GM12878 (cell line): ENCODE measurements around the gene CLDN6. TPM values are rescaled to one million over a fixed set of nuclear protein-coding genes. Genes with fewer than 3 reads are reported as not detected.

Experiments used
- ATAC-seq: fragments of 200-7000 bp; cut with Tn5 transposase; 3 replicates; pipeline ENCODE4 v1.9.1; 2020; ENCODE audit warnings: mild to moderate bottlenecking, moderate library complexity
- BruUV-seq: library from RNA; stranded (reverse); fragments of 400-500 nt; replicated peaks from 2 replicates; lab custom pipeline; 2021; lab: Mats Ljungman, UMichigan
- CTCF ChIA-PET: fragments of 300-600 bp; sonication (Branson Sonifier 250); formaldehyde crosslinking; extraction: SDS; loops from one replicate; lab custom pipeline; 2021; ENCODE audit warnings: inconsistent platforms; lab: Yijun Ruan, JAX
- POLR2A ChIA-PET: fragments of 350-600 bp; formaldehyde crosslinking; extraction: SDS; loops from one replicate; lab custom pipeline; 2021; ENCODE audit warnings: inconsistent platforms; lab: Charles Lee
- RAD21 ChIA-PET: fragments of 300-600 bp; sonication (Branson Sonifier 250); formaldehyde crosslinking; loops from one replicate; lab custom pipeline; 2023; ENCODE audit warnings: antibody characterized with exemption; ENCODE audit not compliant: unreplicated experiment; lab: Charles Lee
- SMC1A ChIA-PET: fragments of 300-600 bp; sonication (Branson Sonifier 250); formaldehyde crosslinking; loops from one replicate; lab custom pipeline; 2023; ENCODE audit not compliant: unreplicated experiment, uncharacterized antibody; lab: Charles Lee
- DNase-seq: peaks from one replicate; pipeline ENCODE4 v3.0.0-alpha.2; 2011; ENCODE audit warnings: low read depth, low spot score
- FAIRE-seq: peaks from 3 replicates; lab custom pipeline; 2011; peaks lifted over from hg19 to GRCh38; lab: Jason Lieb, UNC
- H2AFZ ChIP-seq: 2 replicates; pipeline ENCODE4 v1.6.0; 2011; ENCODE audit warnings: low read depth, low read length, control low read depth; ENCODE audit not compliant: control insufficient read depth
- H3K27ac ChIP-seq: 2 replicates; pipeline ENCODE4 v1.5.1; 2011; ENCODE audit warnings: control low read depth; ENCODE audit not compliant: control insufficient read depth, insufficient read depth
- H3K27me3 ChIP-seq, 2 experiments: replicated peaks in 1 of 2; 2 replicates each; pipeline versions ENCODE4 v1.6.0 to v1.6.1; 2011; ENCODE audit warnings: low read length in 1 of 2; ENCODE audit not compliant: control insufficient read depth in 2 of 2, insufficient read depth in 2 of 2
- H3K36me3 ChIP-seq, 2 experiments: 2 replicates each; pipeline ENCODE4 v1.5.1; 2011; ENCODE audit warnings: low read length in 1 of 2; ENCODE audit not compliant: control insufficient read depth in 2 of 2, insufficient read depth in 2 of 2
- H3K4me1 ChIP-seq: 2 replicates; pipeline ENCODE4 v1.6.1; 2011; ENCODE audit warnings: mild to moderate bottlenecking, low read length, moderate library complexity, mixed read lengths; ENCODE audit not compliant: control insufficient read depth, insufficient read depth
- H3K4me2 ChIP-seq: 2 replicates; pipeline ENCODE4 v1.6.0; 2011; ENCODE audit warnings: control low read depth; ENCODE audit not compliant: control insufficient read depth, insufficient read depth
- H3K4me3 ChIP-seq: fragments of 200-600 bp; sonication (generic); 2 replicates; pipeline ENCODE4 v1.5.1; 2016
- H3K79me2 ChIP-seq: 2 replicates; pipeline ENCODE4 v1.6.0; 2011; ENCODE audit warnings: low read length; ENCODE audit not compliant: control insufficient read depth, insufficient read depth
- H3K9ac ChIP-seq: 2 replicates; pipeline ENCODE4 v1.8.0; 2011; ENCODE audit warnings: low read length, control low read depth, mixed read lengths; ENCODE audit not compliant: control insufficient read depth, insufficient read depth
- H3K9me3 ChIP-seq: replicated peaks from 3 replicates; pipeline ENCODE4 v1.5.1; 2011; ENCODE audit warnings: mild to moderate bottlenecking, low read length; ENCODE audit not compliant: control insufficient read depth, insufficient read depth
- H4K20me1 ChIP-seq: 2 replicates; pipeline ENCODE4 v1.6.0; 2011; ENCODE audit not compliant: control insufficient read depth, insufficient read depth
- BRCA1 ChIP-seq: IDR thresholded peaks from 2 replicates; pipeline ENCODE4 v1.6.1; 2011; ENCODE audit warnings: low read depth, low read length, improper control_type of control experiment
- CEBPB ChIP-seq, 2 experiments: fragments of 150-350 bp in 1 of 2; IDR thresholded peaks; 2 replicates each; pipeline ENCODE4 v1.6.1; 2012 to 2014; ENCODE audit warnings: low read depth in 2 of 2, low read length in 2 of 2, borderline replicate concordance in 1 of 2, inconsistent platforms in 1 of 2
- FOS ChIP-seq: IDR thresholded peaks from 3 replicates; pipeline ENCODE4 v1.6.1; 2011; ENCODE audit warnings: borderline replicate concordance; ENCODE audit not compliant: insufficient read length; ENCODE audit errors: extremely low read depth
- IKZF2 ChIP-seq, 2 experiments: fragments of 450-650 bp; IDR thresholded peaks; 2 replicates each; pipeline ENCODE4 v1.6.1; 2017; ENCODE audit warnings: mild to moderate bottlenecking in 2 of 2, moderate library complexity in 2 of 2
- IRF3 ChIP-seq: fragments of 450-650 bp; IDR thresholded peaks from 2 replicates; pipeline ENCODE4 v1.6.1; 2014; ENCODE audit warnings: mild to moderate bottlenecking
- JUNB ChIP-seq: IDR thresholded peaks from 2 replicates; pipeline ENCODE4 v1.6.1; 2016; ENCODE audit warnings: antibody characterized with exemption, mild to moderate bottlenecking
- KAT2A ChIP-seq: conservative IDR thresholded peaks from 2 replicates; pipeline ENCODE4 v1.6.1; 2011; ENCODE audit warnings: low read depth, low read length; ENCODE audit not compliant: control insufficient read depth
- KLF5 ChIP-seq: fragments of 450-650 bp; IDR thresholded peaks from 2 replicates; pipeline ENCODE4 v1.6.1; 2014; ENCODE audit warnings: mild to moderate bottlenecking; ENCODE audit not compliant: partially characterized antibody
- MXI1 ChIP-seq: fragments of 150-350 bp; IDR thresholded peaks from 2 replicates; pipeline ENCODE4 v1.6.1; 2011; ENCODE audit warnings: low read depth, mild to moderate bottlenecking, inconsistent platforms, low read length, improper control_type of control experiment
- NFYA ChIP-seq: IDR thresholded peaks from 2 replicates; pipeline ENCODE4 v1.6.1; 2011; ENCODE audit warnings: low read depth, mild to moderate bottlenecking, low read length, improper control_type of control experiment, borderline replicate concordance
- NRF1 ChIP-seq: conservative IDR thresholded peaks from 2 replicates; pipeline ENCODE4 v1.6.1; 2011; ENCODE audit warnings: mild to moderate bottlenecking, low read depth, low read length, improper control_type of control experiment
- RELA ChIP-seq: fragments of 450-650 bp; IDR thresholded peaks from 2 replicates; pipeline ENCODE4 v1.8.0; 2014; ENCODE audit warnings: borderline replicate concordance; ENCODE audit not compliant: partially characterized antibody
- SIX5 ChIP-seq: IDR thresholded peaks from 2 replicates; pipeline ENCODE4 v1.6.1; 2011; ENCODE audit warnings: mild to moderate bottlenecking, low read depth, low read length, moderate library complexity; ENCODE audit not compliant: severe bottlenecking
- SREBF2 ChIP-seq: IDR thresholded peaks from 2 replicates; pipeline ENCODE4 v1.6.1; 2012; ENCODE audit warnings: mild to moderate bottlenecking, low read length
- STAT3 ChIP-seq: IDR thresholded peaks from 2 replicates; pipeline ENCODE4 v1.6.1; 2011; ENCODE audit warnings: low read depth, low read length, improper control_type of control experiment
- ZNF274 ChIP-seq: IDR thresholded peaks from one replicate; pipeline ENCODE4 v1.8.0; 2011; ENCODE audit not compliant: insufficient read length, insufficient read depth
- ZZZ3 ChIP-seq: IDR thresholded peaks from 2 replicates; pipeline ENCODE4 v1.6.1; 2011; ENCODE audit warnings: low read depth; ENCODE audit not compliant: control insufficient read depth, insufficient read length
- WGBS: methylation state at CpG from one replicate; pipeline ENCODE4 v1.1.6; 2016; ENCODE audit warnings: low lambda C conversion rate; ENCODE audit not compliant: insufficient replicate concordance, insufficient coverage; ENCODE audit errors: missing lambda C conversion rate; 5-methylcytosine and 5-hydroxymethylcytosine counted together
- in situ Hi-C: fragments of 300-500 bp; cut with MboI; formaldehyde crosslinking; loops from 9 replicates; pipeline ENCODE4 v1.14.3; 2018; ENCODE audit warnings: mixed read lengths
- intact Hi-C: fragments of 100-400 bp; cut with micrococcal nuclease; formaldehyde crosslinking; loops from one replicate; pipeline ENCODE4 v1.14.2; 2022; ENCODE audit not compliant: unreplicated experiment
- polyA plus RNA-seq, 11 experiments: library from polyadenylated mRNA; depleted of rRNA in 4 of 11; unstranded in 6 of 11; stranded (reverse) in 5 of 11; fragments of >200 nt; fragmentation: Nextera tagmentation in 4 of 11; fragmentation: Illumina TruSeq in 1 of 11; extraction: Ambion mirVana in 4 of 11; extraction: Trizol in 1 of 11; gene quantifications; 1 replicate in 1 of 11; 2 replicates in 10 of 11; pipeline versions ENCODE4 v1.2.1 to v1.2.3, GENCODE V29; 2011 to 2016; ENCODE audit warnings: inconsistent platforms in 2 of 11, missing spikeins in 2 of 11, low read depth in 1 of 11
- total RNA-seq, 4 experiments: library from RNA; depleted of rRNA in 3 of 4; stranded (reverse); fragments of >200 nt in 3 of 4; fragmentation: Illumina TruSeq in 1 of 4; extraction: Trizol in 1 of 4; gene quantifications; 2 replicates each; pipeline versions ENCODE4 v1.2.1 to v1.2.3, GENCODE V29; 2013 to 2021

CLDN6 gene
- total and polyA plus RNA-seq, 10 of the 15 experiments (the other 5 are each of a cell fraction or from before 2014, with no cell fraction given): 0.15 to 0.26 (median 0.23) TPM; not detected in 7

GRCh38 chr16:2982402-2982801, 35.6 kb downstream of the CLDN6 start:
- CTCF ChIA-PET: interaction anchor here (1.0 to 2.3 kb wide), 16 partner anchors 10 to 192 kb away, joined by 3 to 13 read pairs (median 5); partner anchors contain the start of genes FLYWCH2, KREMEN2 and PAQR4
- intact Hi-C loops: loop anchor here (5.0 kb wide), 2 partner anchors 55 to 75 kb away; no protein-coding TSS in a partner anchor
- no peak for ATAC-seq
- Histone ChIP-seq H3K4me2 (no peak overlapping the region), H2AFZ (no peak overlapping the region), H3K27me3 (no peaks in the 10 kb centered on the region), H3K79me2 (peaks cover 11% of the 10 kb centered on the region), H3K36me3 (peaks cover 0 to 1% of the 10 kb centered on the region in 2 experiments; a peak in 1 of 4 replicates), H3K9ac (no peak overlapping the region), H3K4me1 (peaks cover 7% of the 10 kb centered on the region), H3K27ac (no peak overlapping the region), H3K9me3 (no peaks in the 10 kb centered on the region), H4K20me1 (no peaks in the 10 kb centered on the region), H3K4me3 (no peak overlapping the region)
- WGBS: 74% methylated on average over 5 of the region's 5 CpGs
- no peak for DNase-seq
- RAD21 ChIA-PET: interaction anchor here (0.6 to 1.2 kb wide), 5 partner anchors 22 to 76 kb away, joined by 3 to 4 read pairs (median 3); partner anchors contain the start of gene TNFRSF12A
- TF ChIP-seq FOS (no peak), ZZZ3 (no peak), KAT2A (no peak), SREBF2 (no peak), IKZF2 (IDR thresholded peaks at IDR 0.05) (no peak), BRCA1 (no peak), JUNB (no peak), CEBPB (IDR thresholded peaks at IDR 0.05; ENCODE audit: borderline replicate concordance in 1 of 2, low read depth in 2 of 2, low read length in 2 of 2) (no peak), ZNF274 (no peak), STAT3 (no peak), NRF1 (no peak), NFYA (no peak), KLF5 (no peak), SIX5 (no peak), IRF3 (no peak), RELA (no peak), MXI1 (no peak)
- POLR2A ChIA-PET: interaction anchor here (0.6 to 0.7 kb wide), 2 partner anchors 25 to 69 kb away, joined by 3 to 6 read pairs; no protein-coding TSS in a partner anchor
- SMC1A ChIA-PET: interaction anchor here (1.0 to 1.5 kb wide), 2 partner anchors 36 to 46 kb away, joined by 3 to 5 read pairs; no protein-coding TSS in a partner anchor
- no peak for FAIRE-seq
- BruUV-seq: no TSS peak
- in situ Hi-C loops: no loop called here
